Uterus (tissue), 4 donors: ENCODE measurements around the gene SOCS2. TPM values are rescaled to one million over a fixed set of nuclear protein-coding genes. Genes with fewer than 3 reads are reported as not detected.

Source experiments
- DNase-seq, 2 donors: peaks; one replicate each; pipeline ENCODE4 v3.0.0-alpha.2; 2019 to 2020
- H3K27ac ChIP-seq, 2 donors: fragments of 200-600 bp; sonication (generic); 1 replicate in 1 of 2; 2 replicates in 1 of 2; pipeline ENCODE4 v1.5.1; 2016 to 2018
- H3K27me3 ChIP-seq, 2 donors: fragments of 200-600 bp; sonication (generic); one replicate each; pipeline ENCODE4 v1.5.1; 2018 to 2019; ENCODE audit warnings: control low read depth in 1 of 2
- H3K36me3 ChIP-seq, 2 donors: fragments of 200-600 bp; sonication (generic); one replicate each; pipeline ENCODE4 v1.5.1; 2019; ENCODE audit warnings: control low read depth in 1 of 2
- H3K4me1 ChIP-seq, 2 donors: fragments of 200-600 bp; sonication (generic); one replicate each; pipeline ENCODE4 v1.5.1; 2018 to 2019; ENCODE audit warnings: control low read depth in 1 of 2
- H3K4me3 ChIP-seq, 2 donors: fragments of 200-600 bp; sonication (generic); 1 replicate in 1 of 2; 2 replicates in 1 of 2; pipeline ENCODE4 v1.5.1; 2018 to 2019; ENCODE audit warnings: mild to moderate bottlenecking in 1 of 2
- H3K9me3 ChIP-seq, 2 donors: fragments of 200-600 bp; sonication (generic); one replicate each; pipeline ENCODE4 v1.5.1; 2019; ENCODE audit warnings: control low read depth in 1 of 2
- POLR2A ChIP-seq, 2 donors: fragments of 450-650 bp; IDR thresholded peaks; one replicate each; pipeline ENCODE4 v1.6.1; 2016; ENCODE audit warnings: antibody characterized with exemption in 2 of 2, mild to moderate bottlenecking in 1 of 2, moderate library complexity in 1 of 2
- intact Hi-C: fragments of 100-400 bp; cut with DNase I; formaldehyde crosslinking; loops from one replicate; pipeline ENCODE4 v1.15.1; 2023; ENCODE audit warnings: low total_unique reads
- total RNA-seq, 4 donors: library from RNA; depleted of rRNA in 3 of 4; stranded (reverse); fragments of >200 nt in 3 of 4; gene quantifications; one replicate each; pipeline versions ENCODE4 v1.1.0 to v1.2.4, GENCODE V29; 2014 to 2023
- TF ChIP-seq, protein P1 (sequence below), 4 experiments: fragments of 200-600 bp in 2 of 4; fragments of 450-650 bp in 2 of 4; sonication (generic) in 2 of 4; IDR thresholded peaks; one replicate each; pipeline ENCODE4 v1.5.1; 2016 to 2019; ENCODE audit warnings: antibody characterized with exemption in 4 of 4, mild to moderate bottlenecking in 2 of 4, moderate library complexity in 1 of 4
- donor health status: DM: yes; HTN: yes; CAD: no.

Gene SOCS2
- total RNA-seq, 4 donors from 2014 or later = 55.0 to 345 (median 112) TPM

DNA sequence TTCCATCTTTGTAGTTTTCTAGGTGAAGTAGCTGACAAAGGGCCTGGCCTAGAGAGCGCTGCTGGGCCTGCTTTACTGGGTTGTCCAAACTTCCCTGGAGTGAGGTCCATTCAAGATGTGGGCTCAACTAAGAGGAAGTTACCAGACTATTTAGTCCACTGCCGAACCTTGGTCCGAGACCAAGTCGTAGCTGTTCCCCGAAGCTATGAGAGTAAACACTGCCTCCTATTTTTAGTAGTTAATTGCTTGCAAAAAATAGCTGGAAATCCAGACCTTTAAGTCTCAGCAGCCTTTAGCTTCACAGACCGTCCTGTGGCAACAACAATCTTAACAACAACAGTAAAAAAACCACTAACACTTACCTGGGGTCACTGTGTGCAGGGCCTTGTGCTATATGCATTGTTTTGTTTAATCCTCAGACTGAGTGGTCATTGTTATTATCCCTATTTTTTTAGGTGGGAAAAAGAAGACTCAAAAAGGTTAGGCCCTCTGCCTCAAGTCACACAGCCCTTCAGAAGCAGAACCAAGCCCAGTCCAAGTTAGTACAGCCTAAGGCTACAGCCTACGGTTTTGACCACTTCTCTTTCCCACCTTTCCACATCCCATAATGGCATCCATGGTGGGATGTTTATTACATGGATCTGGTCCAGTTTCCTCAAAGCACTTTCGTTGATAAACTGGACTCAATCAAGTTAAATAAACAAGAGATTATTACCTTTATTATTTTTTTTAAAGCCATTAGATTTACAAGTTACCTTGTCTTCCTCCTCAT is 30.6 kb downstream of the SOCS2 start:
- H3K4me1 ChIP-seq = peaks cover 0 to 7% of the 10 kb centered on the region in 2 donors

DNA sequence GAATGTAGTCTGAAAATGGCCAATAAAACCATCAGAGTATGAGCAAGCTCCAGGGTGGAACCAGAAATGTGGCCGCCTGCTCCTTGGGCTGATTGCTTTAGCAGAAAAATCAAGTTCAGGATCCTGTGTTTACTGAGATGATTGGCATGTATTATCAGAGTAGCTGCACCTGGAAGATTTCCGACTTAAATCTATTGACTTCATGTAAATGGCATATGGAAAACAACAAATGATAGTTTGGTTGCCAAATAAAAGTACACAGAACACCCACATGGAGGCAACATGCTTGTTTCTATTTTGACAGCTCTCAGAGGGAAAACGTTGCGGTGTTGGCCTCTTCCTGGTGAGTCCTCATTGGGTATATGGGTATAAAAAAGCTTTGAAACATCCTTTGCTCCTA is 31.3 kb downstream of the SOCS2 start:
- Histone ChIP-seq H3K27ac (peak overlapping the region; percentile 61 to 91), H3K36me3 (no peaks in the 10 kb centered on the region)

More for the DNA sequence above, 30.6 kb downstream of the SOCS2 start:
- Histone ChIP-seq H3K9me3 (no peaks in the 10 kb centered on the region), H3K27me3 (no peaks in the 10 kb centered on the region), H3K27ac (peak overlapping the region; percentile 61 to 91), H3K4me3 (no peak overlapping the region), H3K36me3 (no peaks in the 10 kb centered on the region)
- TF ChIP-seq POLR2A (IDR thresholded peaks at IDR 0.05) = no peak
- TF ChIP-seq, protein P1, sequence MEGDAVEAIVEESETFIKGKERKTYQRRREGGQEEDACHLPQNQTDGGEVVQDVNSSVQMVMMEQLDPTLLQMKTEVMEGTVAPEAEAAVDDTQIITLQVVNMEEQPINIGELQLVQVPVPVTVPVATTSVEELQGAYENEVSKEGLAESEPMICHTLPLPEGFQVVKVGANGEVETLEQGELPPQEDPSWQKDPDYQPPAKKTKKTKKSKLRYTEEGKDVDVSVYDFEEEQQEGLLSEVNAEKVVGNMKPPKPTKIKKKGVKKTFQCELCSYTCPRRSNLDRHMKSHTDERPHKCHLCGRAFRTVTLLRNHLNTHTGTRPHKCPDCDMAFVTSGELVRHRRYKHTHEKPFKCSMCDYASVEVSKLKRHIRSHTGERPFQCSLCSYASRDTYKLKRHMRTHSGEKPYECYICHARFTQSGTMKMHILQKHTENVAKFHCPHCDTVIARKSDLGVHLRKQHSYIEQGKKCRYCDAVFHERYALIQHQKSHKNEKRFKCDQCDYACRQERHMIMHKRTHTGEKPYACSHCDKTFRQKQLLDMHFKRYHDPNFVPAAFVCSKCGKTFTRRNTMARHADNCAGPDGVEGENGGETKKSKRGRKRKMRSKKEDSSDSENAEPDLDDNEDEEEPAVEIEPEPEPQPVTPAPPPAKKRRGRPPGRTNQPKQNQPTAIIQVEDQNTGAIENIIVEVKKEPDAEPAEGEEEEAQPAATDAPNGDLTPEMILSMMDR (IDR thresholded peaks at IDR 0.05) = no peak
- peak; percentile 41 to 53 for DNase-seq
- intact Hi-C loops = no loop called here

GRCh38 chr12:93608313-93608712 is 35.8 kb downstream of the SOCS2 start:
- Histone ChIP-seq H3K9me3 (no peaks in the 10 kb centered on the region), H3K27me3 (no peaks in the 10 kb centered on the region), H3K4me1 (no peaks in the 10 kb centered on the region), H3K36me3 (no peaks in the 10 kb centered on the region), H3K4me3 (no peak overlapping the region), H3K27ac (no peak overlapping the region)
- TF ChIP-seq POLR2A (IDR thresholded peaks at IDR 0.05) = no peak
- TF ChIP-seq, protein P1 (IDR thresholded peaks at IDR 0.05) = no peak
- intact Hi-C loops = no loop called here
- DNase-seq = no peak

More for the DNA sequence above, 31.3 kb downstream of the SOCS2 start:
- Histone ChIP-seq H3K9me3 (no peaks in the 10 kb centered on the region), H3K4me1 (peaks cover 0 to 7% of the 10 kb centered on the region in 2 donors), H3K4me3 (no peak overlapping the region), H3K27me3 (no peaks in the 10 kb centered on the region)
- intact Hi-C loops = no loop called here
- TF ChIP-seq POLR2A (IDR thresholded peaks at IDR 0.05) = no peak
- TF ChIP-seq, protein P1 (IDR thresholded peaks at IDR 0.05) = peak in 1 of 4 experiments; percentile 2
- no peak for DNase-seq

DNA sequence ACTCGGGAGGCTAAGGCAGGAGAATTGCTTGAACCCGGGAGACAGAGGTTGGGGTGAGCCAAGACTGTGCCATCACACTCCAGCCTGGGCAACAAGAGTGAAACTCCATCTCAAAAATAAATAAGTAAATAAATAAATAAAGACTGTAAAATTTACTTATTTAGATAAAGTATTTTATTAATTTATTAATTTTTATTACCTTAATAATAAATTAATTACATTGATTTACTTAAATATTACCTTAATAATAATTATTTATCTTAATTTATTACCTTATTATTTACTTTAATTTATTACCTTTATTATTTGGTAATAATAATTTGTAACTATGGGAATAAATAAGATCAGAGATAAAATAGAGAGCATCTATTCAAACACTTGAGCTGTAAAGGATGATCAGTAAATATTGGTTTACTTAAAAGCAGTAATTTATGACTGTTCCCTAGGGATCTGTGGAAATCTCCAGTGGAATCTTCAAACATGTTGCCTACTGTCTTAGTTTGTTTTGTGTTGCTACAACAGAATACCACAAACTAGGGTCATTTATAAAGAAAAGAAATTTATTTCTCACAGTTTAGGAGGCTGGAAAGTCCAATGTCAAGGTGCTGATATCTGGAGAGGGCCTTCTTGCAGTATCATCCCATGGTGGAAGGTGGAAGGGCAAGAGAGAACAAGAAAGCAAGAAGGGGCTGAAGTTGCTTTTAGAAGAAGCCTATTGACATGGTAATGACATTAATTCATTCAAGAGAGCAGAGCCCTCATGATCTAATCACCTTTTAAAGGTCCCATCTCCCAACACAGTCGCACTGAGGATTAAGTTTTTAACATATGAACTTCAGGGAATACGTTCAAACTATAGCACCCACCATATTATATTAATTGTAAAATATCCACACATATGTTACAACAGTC is 37.1 kb downstream of the SOCS2 start:
- DNase-seq = no peak
- intact Hi-C loops = no loop called here
- no peaks in the 10 kb centered on the region for H3K36me3 ChIP-seq
- no peak overlapping the region for H3K4me3 ChIP-seq
- H3K4me1 ChIP-seq = no peaks in the 10 kb centered on the region
- TF ChIP-seq, protein P1 (IDR thresholded peaks at IDR 0.05) = no peak
- TF ChIP-seq POLR2A (IDR thresholded peaks at IDR 0.05) = no peak
- H3K27ac ChIP-seq = no peak overlapping the region
- H3K9me3 ChIP-seq = no peaks in the 10 kb centered on the region
- H3K27me3 ChIP-seq = no peaks in the 10 kb centered on the region

DNA sequence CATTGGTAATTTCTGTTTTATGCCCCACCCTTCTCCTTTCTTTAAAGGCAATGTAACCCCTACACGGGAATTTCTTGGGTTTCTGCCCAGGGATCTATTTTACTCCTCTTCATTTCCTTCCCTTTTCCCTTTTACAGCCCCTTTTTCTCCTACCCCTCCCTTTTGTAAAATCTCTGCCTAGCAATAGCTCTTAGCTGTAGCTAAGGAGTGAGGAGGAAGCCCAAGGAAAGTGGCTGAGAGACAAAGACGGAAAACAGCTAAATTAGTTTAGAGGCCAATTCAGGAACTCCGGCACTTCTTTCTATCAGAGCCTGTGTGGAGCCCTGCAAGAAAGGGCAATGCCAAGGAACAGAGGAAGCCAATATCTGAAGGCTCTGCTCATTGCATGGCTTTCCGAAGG is 40.3 kb downstream of the SOCS2 start:
- TF ChIP-seq POLR2A (IDR thresholded peaks at IDR 0.05) = no peak
- TF ChIP-seq, protein P1 (IDR thresholded peaks at IDR 0.05) = no peak
- no peak overlapping the region for H3K4me3 ChIP-seq
- H3K27me3 ChIP-seq = no peaks in the 10 kb centered on the region
- DNase-seq = no peak
- intact Hi-C loops = no loop called here
- no peak overlapping the region for H3K27ac ChIP-seq
- H3K4me1 ChIP-seq = no peaks in the 10 kb centered on the region
- no peaks in the 10 kb centered on the region for H3K9me3 ChIP-seq
- no peaks in the 10 kb centered on the region for H3K36me3 ChIP-seq
